Lower lobe of right lung (tissue), 2 donors: ENCODE measurements around the gene LORICRIN. TPM values are rescaled to one million over a fixed set of nuclear protein-coding genes. Genes with fewer than 3 reads are reported as not detected.
"Not testable (repeated sequence)": the region's sequence is repeated elsewhere in the genome, so short reads cannot be mapped to it uniquely, and the experiment has no call there.

Experiments
- ATAC-seq, 2 donors: fragments of 200-7000 bp; cut with Tn5 transposase; one replicate each; pipeline ENCODE4 v1.9.1; 2020 to 2022; ENCODE audit warnings: mild to moderate bottlenecking in 2 of 2, moderate library complexity in 2 of 2
- DNase-seq: peaks from one replicate; pipeline ENCODE4 v3.0.0-alpha.2; 2020
- H3K27ac ChIP-seq: fragments of 200-600 bp; one replicate; pipeline ENCODE4 v1.8.0; 2022
- H3K27me3 ChIP-seq: fragments of 200-600 bp; one replicate; pipeline ENCODE4 v1.8.0; 2022; ENCODE audit warnings: low read depth
- H3K36me3 ChIP-seq: fragments of 200-600 bp; one replicate; pipeline ENCODE4 v1.8.0; 2022; ENCODE audit warnings: mild to moderate bottlenecking
- H3K4me1 ChIP-seq: fragments of 200-600 bp; one replicate; pipeline ENCODE4 v1.8.0; 2022
- H3K4me3 ChIP-seq: fragments of 200-600 bp; one replicate; pipeline ENCODE4 v1.8.0; 2022; ENCODE audit warnings: mild to moderate bottlenecking
- H3K9me3 ChIP-seq: fragments of 200-600 bp; one replicate; pipeline ENCODE4 v1.8.0; 2022
- CTCF ChIP-seq: fragments of 200-600 bp; IDR thresholded peaks from one replicate; pipeline ENCODE4 v1.8.0; 2022; ENCODE audit warnings: antibody characterized with exemption, mild to moderate bottlenecking
- intact Hi-C: fragments of 100-400 bp; cut with DNase I; formaldehyde crosslinking; loops from one replicate; pipeline ENCODE4 v1.11.0; 2022
- total RNA-seq: library from RNA; stranded (reverse); fragmentation: NEBNext Ultra II Directional; extraction: Animal tissue kit (Norgen Biotek cat#: 25700); gene quantifications from one replicate; pipeline ENCODE4 v1.2.1, GENCODE V29; 2021
- donor health status: DM: no; HTN: yes; CAD: no; lungs with severe emphysema.

LORICRIN gene
- total RNA-seq, 1 donor from 2014 or later = not detected

DNA sequence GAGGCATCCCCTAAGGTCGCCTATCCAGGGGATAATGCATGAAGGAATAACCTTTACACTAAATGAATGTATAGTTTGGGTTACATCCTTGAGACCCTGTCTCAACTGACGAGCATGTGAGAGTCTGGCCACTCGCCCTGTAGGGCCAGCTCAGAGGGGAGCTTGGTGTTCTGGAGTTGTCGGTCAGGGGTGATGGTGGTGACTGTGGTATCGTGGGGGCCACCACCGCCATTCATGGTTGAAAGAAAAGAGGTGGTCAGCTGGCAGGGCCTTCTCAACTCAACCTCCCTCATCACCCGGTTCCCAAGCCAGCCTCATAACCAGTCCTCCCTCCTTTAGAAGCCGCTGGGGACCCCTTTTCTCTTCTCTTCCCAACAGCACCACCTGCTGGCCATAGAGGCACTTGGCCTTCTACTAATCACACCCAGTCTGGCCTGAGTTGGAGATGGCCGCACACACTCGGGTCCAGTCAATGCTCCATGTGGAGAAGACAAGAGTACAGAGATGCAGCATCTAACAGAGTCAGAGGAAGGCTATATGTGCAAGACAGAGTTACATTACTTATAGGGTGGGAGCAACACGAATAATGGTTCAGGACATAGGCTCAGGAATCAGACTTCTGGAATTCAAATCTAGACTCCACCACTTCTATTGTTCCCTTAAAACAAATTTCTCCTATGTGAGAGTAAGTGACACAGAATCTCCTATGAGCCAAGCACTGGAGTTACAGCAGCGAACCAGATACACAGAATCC lies 30.2 kb upstream of the LORICRIN start:
- H3K4me3 ChIP-seq, H3K9me3 ChIP-seq, DNase-seq, H3K4me1 ChIP-seq, H3K27ac ChIP-seq, H3K27me3 ChIP-seq, intact Hi-C loops, H3K36me3 ChIP-seq: not testable (repeated sequence)
- peak; percentile 42 for TF ChIP-seq CTCF
- peak; percentile 63 to 64 for ATAC-seq

DNA sequence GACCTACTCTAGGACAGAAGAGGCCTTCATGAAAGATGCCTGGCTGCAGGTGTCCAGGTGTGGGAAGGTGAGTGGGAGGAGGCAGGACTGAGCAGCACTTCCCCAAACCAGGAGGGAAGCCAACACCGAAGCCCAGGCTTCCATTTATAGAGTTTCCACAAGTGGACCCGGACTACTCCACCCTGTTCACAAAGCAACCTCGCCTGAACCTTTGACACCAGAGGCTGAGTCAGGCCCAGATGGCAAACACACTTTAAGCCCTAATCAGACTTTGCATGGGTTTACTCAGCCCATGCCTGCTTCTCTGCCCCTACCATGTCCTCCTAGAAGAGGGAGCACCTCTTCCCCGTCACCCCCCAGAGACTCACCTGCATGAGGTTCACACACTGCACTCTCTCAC lies 28.1 kb upstream of the LORICRIN start:
- no peak overlapping the region for H3K4me3 ChIP-seq
- H3K27me3 ChIP-seq = peaks cover 15% of the 10 kb centered on the region
- intact Hi-C loops = no loop called here
- H3K4me1 ChIP-seq = no peaks in the 10 kb centered on the region
- no peaks in the 10 kb centered on the region for H3K9me3 ChIP-seq
- H3K36me3 ChIP-seq = no peaks in the 10 kb centered on the region
- peak; percentile 15 to 17 for ATAC-seq
- H3K27ac ChIP-seq = no peak overlapping the region
- DNase-seq = no peak
- no peak for TF ChIP-seq CTCF

GRCh38 chr1:153231785-153232184 lies 27.7 kb upstream of the LORICRIN start:
- ATAC-seq = peak; percentile 27 to 35
- Histone ChIP-seq H3K27me3 (peaks cover 15% of the 10 kb centered on the region), H3K36me3 (no peaks in the 10 kb centered on the region), H3K4me3 (no peak overlapping the region), H3K4me1 (no peaks in the 10 kb centered on the region), H3K27ac (no peak overlapping the region), H3K9me3 (no peaks in the 10 kb centered on the region)
- no peak for TF ChIP-seq CTCF
- intact Hi-C loops = no loop called here
- DNase-seq = no peak

- peak in 1 of 2 donors; percentile 34 for ATAC-seq
- H3K27me3 ChIP-seq = peaks cover 15% of the 10 kb centered on the region
- intact Hi-C loops = no loop called here
- H3K4me1 ChIP-seq = no peaks in the 10 kb centered on the region
- H3K27ac ChIP-seq = no peak overlapping the region
- H3K9me3 ChIP-seq = no peaks in the 10 kb centered on the region
- H3K36me3 ChIP-seq = no peaks in the 10 kb centered on the region
- DNase-seq = no peak
- no peak overlapping the region for H3K4me3 ChIP-seq
- no peak for TF ChIP-seq CTCF
Observed at GRCh38 chr1:153232553-153232952, 26.9 kb upstream of the LORICRIN start.

- ATAC-seq (no peak), DNase-seq (no peak)
- Histone ChIP-seq H3K4me1 (no peaks in the 10 kb centered on the region), H3K27me3 (peaks cover 14% of the 10 kb centered on the region), H3K36me3 (no peaks in the 10 kb centered on the region), H3K4me3 (no peak overlapping the region), H3K9me3 (no peaks in the 10 kb centered on the region), H3K27ac (no peak overlapping the region)
- intact Hi-C loops = no loop called here
- TF ChIP-seq CTCF = no peak
Observed at GRCh38 chr1:153233448-153233847, 26.0 kb upstream of the LORICRIN start.
